Activated naive CD8-positive, alpha-beta T cell treated with anti-CD3 and anti-CD28 coated beads, Interleukin-2, amount 10 ng/mL, durations not matched to agents 7 days and 5 days (primary cell): ENCODE results near the gene COQ10A. TPM values are rescaled to one million over a fixed set of nuclear protein-coding genes. Genes with fewer than 3 reads are reported as not detected.

ENCODE experiments used
- ATAC-seq: fragments of 150-1000 bp; cut with Tn5 transposase; one replicate; pipeline ENCODE4 v1.10.0; 2021; ENCODE audit warnings: low read depth, moderate library complexity
- POLR2A ChIA-PET: fragments of 350-600 bp; sonication (Branson Sonifier 250); formaldehyde crosslinking; loops from one replicate; lab custom pipeline; 2021; ENCODE audit warnings: antibody characterized with exemption; lab: Charles Lee
- DNase-seq: peaks from one replicate; pipeline ENCODE4 v3.0.0; 2021
- H3K27ac Mint-ChIP-seq: one replicate; pipeline ENCODE4 v1.8.0; 2022; ENCODE audit warnings: mild to moderate bottlenecking, mixed read lengths
- H3K27me3 Mint-ChIP-seq: one replicate; pipeline ENCODE4 v1.8.0; 2022; ENCODE audit warnings: mild to moderate bottlenecking, moderate library complexity, mixed read lengths
- H3K36me3 Mint-ChIP-seq: one replicate; pipeline ENCODE4 v1.8.0; 2021; ENCODE audit warnings: mild to moderate bottlenecking, mixed read lengths
- H3K4me1 Mint-ChIP-seq: one replicate; pipeline ENCODE4 v1.8.0; 2021; ENCODE audit warnings: mixed read lengths
- H3K4me3 Mint-ChIP-seq: one replicate; pipeline ENCODE4 v1.8.0; 2022; ENCODE audit warnings: mild to moderate bottlenecking, moderate library complexity, mixed read lengths
- H3K9me3 Mint-ChIP-seq: one replicate; pipeline ENCODE4 v1.8.0; 2021; ENCODE audit warnings: mixed read lengths
- total RNA-seq, 2 experiments: library from RNA; stranded (reverse); gene quantifications; one replicate each; pipeline ENCODE4 v1.2.3, GENCODE V29; 2021

Gene COQ10A
- total RNA-seq, 2 experiments from 2014 or later, result 23.3 to 26.0 TPM

- H3K36me3 Mint-ChIP-seq, result peaks cover 22% of the 10 kb centered on the region
- H3K4me3 Mint-ChIP-seq, result peak overlapping the region; percentile 40
- DNase-seq, result no peak
Measured at GRCh38 chr12:56297400-56297799, 30.7 kb downstream of the COQ10A start.

GRCh38 chr12:56298828-56299227 lies 32.1 kb downstream of the COQ10A start:
- Mint-ChIP-seq H3K27ac (peak overlapping the region; percentile 92), H3K4me1 (peaks cover 37% of the 10 kb centered on the region), H3K27me3 (no peaks in the 10 kb centered on the region), H3K4me3 (peak overlapping the region; percentile 96), H3K36me3 (peaks cover 20% of the 10 kb centered on the region), H3K9me3 (no peaks in the 10 kb centered on the region)
- DNase-seq (no peak), ATAC-seq (no peak)
- POLR2A ChIA-PET, result interaction anchor here (0.6 to 3.5 kb wide), 11 partner anchors 8 to 341 kb away, joined by 3 to 16 read pairs (median 4); partner anchors contain the start of genes CNPY2, COQ10A, PA2G4 and PAN2

More at GRCh38 chr12:56297400-56297799, 30.7 kb downstream of the COQ10A start:
- H3K9me3 Mint-ChIP-seq, result no peaks in the 10 kb centered on the region
- peak overlapping the region; percentile 30 for H3K27ac Mint-ChIP-seq
- H3K27me3 Mint-ChIP-seq, result no peaks in the 10 kb centered on the region
- no peak for ATAC-seq
- peaks cover 41% of the 10 kb centered on the region for H3K4me1 Mint-ChIP-seq
- POLR2A ChIA-PET, result no interaction called here

DNA sequence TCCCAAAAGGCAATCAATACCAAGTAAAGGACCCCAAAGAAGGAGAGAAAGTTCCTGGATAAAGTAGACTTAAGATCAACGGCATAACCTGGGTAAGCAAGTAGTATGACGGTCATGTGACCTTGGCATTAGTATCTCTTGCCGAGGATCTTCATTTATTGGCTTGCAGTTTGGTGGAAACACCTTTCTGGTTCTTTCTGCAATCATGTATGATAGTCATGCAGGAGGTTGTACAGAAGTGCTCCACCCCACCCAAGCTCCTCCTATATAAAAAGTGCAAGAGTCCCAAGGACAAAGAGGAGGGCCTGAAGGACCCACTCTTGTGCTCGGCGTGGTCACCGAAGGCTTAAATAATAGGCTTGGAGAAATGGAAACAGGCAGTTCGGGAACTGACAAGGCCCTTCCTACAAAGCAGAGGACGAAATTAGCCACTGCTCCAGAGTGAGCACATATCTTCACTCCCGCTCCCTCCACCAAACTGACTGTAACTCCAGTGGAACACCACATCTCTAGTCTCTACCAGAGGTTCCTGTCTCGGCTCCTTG lies 32.6 kb downstream of the COQ10A start:
- Mint-ChIP-seq H3K4me1 (peaks cover 37% of the 10 kb centered on the region), H3K9me3 (no peaks in the 10 kb centered on the region), H3K27ac (peak overlapping the region; percentile 92), H3K36me3 (peaks cover 18% of the 10 kb centered on the region), H3K4me3 (peak overlapping the region; percentile 96), H3K27me3 (no peaks in the 10 kb centered on the region)
- ATAC-seq, result peak; percentile 8
- POLR2A ChIA-PET, result interaction anchor here (1.0 to 3.5 kb wide), 8 partner anchors 9 to 196 kb away, joined by 3 to 16 read pairs (median 7); partner anchors contain the start of genes CNPY2, COQ10A, PA2G4 and PAN2
- no peak for DNase-seq

GRCh38 chr12:56299853-56300643 lies 33.3 kb downstream of the COQ10A start, which contains the start of gene CS:
Gene CS, minus strand, starts transcription at chr12:56300330. Its CDS starts 129 bp downstream, at chr12:56300201.
- peaks cover 35% of the 10 kb centered on the region for H3K4me1 Mint-ChIP-seq
- POLR2A ChIA-PET, result interaction anchor here (0.6 to 3.5 kb wide), 9 partner anchors 10 to 110 kb away, joined by 3 to 16 read pairs (median 6); partner anchors contain the start of genes CNPY2, COQ10A, PAN2 and STAT2
- H3K27me3 Mint-ChIP-seq, result no peaks in the 10 kb centered on the region
- no peaks in the 10 kb centered on the region for H3K9me3 Mint-ChIP-seq
- peak within 1 kb of the TSS; percentile 96 for H3K4me3 Mint-ChIP-seq
- DNase-seq (peak; percentile 98), ATAC-seq (peak; percentile 96)
- H3K36me3 Mint-ChIP-seq, result peaks cover 19% of the 10 kb centered on the region
- H3K27ac Mint-ChIP-seq, result peak within 1 kb of the TSS; percentile 92

DNA sequence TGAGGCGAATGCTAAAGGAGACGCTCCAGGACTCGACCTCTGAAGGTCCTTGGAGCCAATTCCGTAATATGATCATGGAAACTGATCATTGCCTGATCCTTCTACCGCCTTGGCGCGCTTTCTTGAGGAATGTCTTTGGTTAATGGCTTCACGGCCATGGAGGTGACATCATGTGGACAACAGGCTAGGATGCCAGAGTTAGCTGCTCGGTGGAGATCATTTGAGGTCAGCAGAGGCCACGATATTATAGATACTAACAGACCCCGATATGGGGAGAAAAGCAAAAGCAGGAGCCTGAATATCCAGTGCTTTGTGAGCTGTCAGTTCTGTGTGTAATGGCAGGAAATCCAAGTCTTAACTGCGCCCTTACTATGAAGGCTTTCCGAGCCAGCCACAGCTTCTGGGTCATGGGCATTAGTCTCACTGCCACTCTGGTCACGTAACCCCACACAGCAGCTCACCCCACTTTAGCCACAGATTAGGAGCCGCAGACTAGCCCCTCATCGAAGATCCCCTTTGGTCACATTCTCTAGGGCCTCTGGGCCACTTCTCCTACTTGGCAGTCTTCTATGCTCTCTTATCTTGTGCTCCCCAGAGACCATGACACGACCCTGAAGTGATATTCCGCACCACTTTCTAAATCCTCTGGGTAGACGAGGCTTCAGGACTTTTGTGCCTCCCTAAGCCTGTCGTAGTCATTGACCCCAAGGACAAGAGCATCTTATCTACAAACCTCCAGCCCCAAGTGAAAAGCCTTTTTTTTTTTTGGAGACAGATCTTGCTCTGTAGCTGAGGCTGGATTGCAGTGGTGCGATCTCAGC lies 34.1 kb downstream of the COQ10A start:
- H3K27ac Mint-ChIP-seq, result peak overlapping the region; percentile 92
- peak overlapping the region; percentile 96 for H3K4me3 Mint-ChIP-seq
- H3K9me3 Mint-ChIP-seq, result no peaks in the 10 kb centered on the region
- H3K36me3 Mint-ChIP-seq, result peaks cover 21% of the 10 kb centered on the region
- POLR2A ChIA-PET, result interaction anchor here (0.6 to 3.5 kb wide), 5 partner anchors 10 to 111 kb away, joined by 3 to 16 read pairs (median 6); partner anchors contain the start of gene COQ10A
- no peaks in the 10 kb centered on the region for H3K27me3 Mint-ChIP-seq
- no peak for ATAC-seq
- peaks cover 35% of the 10 kb centered on the region for H3K4me1 Mint-ChIP-seq
- DNase-seq, result no peak

GRCh38 chr12:56304276-56304675 lies 37.5 kb downstream of the COQ10A start:
- H3K4me3 Mint-ChIP-seq, result no peak overlapping the region
- H3K36me3 Mint-ChIP-seq, result peaks cover 3% of the 10 kb centered on the region
- peaks cover 12% of the 10 kb centered on the region for H3K4me1 Mint-ChIP-seq
- no peak for ATAC-seq
- H3K27me3 Mint-ChIP-seq, result no peaks in the 10 kb centered on the region
- POLR2A ChIA-PET, result interaction anchor here (2.8 kb wide), 1 partner anchor 12 kb away, joined by 13 read pairs; the partner anchor contains the start of gene CNPY2
- DNase-seq, result no peak
- H3K27ac Mint-ChIP-seq, result no peak overlapping the region
- H3K9me3 Mint-ChIP-seq, result no peaks in the 10 kb centered on the region

DNA sequence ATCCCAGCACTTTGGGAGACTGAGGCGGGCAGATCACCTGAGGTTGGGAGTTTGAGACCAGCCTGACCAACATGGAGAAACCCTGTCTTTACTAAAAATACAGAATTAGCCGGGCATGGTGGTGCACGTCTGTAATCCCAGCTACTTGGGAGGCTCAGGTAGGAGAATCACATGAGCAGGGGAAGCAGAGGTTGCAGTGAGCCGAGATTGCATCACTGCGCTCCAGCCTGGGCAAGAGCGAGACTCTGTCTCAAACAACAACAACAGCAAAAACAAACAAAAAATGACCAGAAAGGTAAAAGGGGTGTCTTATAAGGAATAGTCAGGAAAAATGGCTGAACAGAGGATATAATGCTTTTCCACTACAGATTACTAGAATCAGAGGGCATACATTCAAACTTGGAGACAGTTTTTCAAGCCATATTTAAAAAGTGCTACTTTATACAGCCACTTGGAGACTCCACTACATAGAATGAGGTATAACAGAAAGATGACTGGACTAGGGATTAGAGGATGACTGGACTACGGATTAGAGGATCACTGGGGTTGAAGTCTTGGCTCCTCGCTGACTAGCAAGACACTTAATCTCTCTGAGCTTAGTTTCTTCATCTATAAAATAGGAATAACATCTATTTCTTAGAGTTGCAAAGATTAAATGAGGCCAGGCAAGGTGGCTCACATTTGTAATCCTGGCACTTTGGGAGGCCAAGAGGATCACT lies 38.3 kb downstream of the COQ10A start:
- H3K4me3 Mint-ChIP-seq, result no peak overlapping the region
- peaks cover 8% of the 10 kb centered on the region for H3K36me3 Mint-ChIP-seq
- peaks cover 12% of the 10 kb centered on the region for H3K4me1 Mint-ChIP-seq
- H3K27me3 Mint-ChIP-seq, result no peaks in the 10 kb centered on the region
- ATAC-seq (no peak), DNase-seq (no peak)
- H3K27ac Mint-ChIP-seq, result peak overlapping the region; percentile 25
- POLR2A ChIA-PET, result interaction anchor here (2.8 kb wide), 1 partner anchor 11 kb away, joined by 13 read pairs; the partner anchor contains the start of gene CNPY2
- no peaks in the 10 kb centered on the region for H3K9me3 Mint-ChIP-seq

DNA sequence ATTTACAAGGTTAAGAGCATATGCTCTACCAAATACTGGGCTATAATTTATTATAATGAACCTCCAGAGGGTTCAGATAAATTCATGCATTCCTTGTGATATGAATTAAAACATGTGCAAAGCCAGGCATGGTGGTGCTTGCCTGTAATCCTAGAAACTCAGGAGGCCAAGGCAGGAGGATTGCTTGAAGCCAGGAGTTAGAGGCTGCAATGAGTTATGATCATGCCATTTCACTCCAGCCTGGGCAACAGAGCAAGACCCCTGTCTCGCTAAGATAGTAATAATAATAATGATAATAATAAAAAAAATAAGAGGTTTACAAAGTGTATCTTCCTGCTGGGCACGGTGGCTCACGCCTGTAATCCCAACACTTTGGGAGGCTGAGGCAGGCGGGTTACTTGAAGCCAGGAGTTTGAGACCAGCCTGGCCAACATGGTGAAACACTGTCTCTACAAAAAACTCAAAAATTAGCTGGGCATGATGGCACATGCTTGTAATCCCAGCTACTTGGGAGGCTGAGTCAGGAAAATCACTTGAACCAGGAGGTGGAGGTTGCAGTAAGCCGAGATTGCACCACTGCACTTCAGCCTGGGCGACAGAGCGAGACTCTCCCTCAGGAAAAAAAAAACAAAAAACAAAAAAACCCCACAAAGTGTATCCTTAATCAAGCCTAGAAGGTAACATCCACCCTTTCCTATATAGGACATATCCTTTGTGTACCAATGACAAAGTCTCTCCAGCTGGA lies 40.7 kb downstream of the COQ10A start:
- ATAC-seq (no peak), DNase-seq (no peak)
- Mint-ChIP-seq H3K9me3 (no peaks in the 10 kb centered on the region), H3K4me1 (no peaks in the 10 kb centered on the region), H3K27me3 (no peaks in the 10 kb centered on the region), H3K36me3 (peaks cover 8% of the 10 kb centered on the region), H3K4me3 (no peak overlapping the region), H3K27ac (no peak overlapping the region)
- POLR2A ChIA-PET, result interaction anchor here (0.6 to 1.7 kb wide), 2 partner anchors 9 to 243 kb away, joined by 3 to 4 read pairs; no protein-coding TSS in a partner anchor

- POLR2A ChIA-PET, result interaction anchor here (0.7 to 1.7 kb wide), 2 partner anchors 10 to 51 kb away, joined by 3 to 4 read pairs; no protein-coding TSS in a partner anchor
- peaks cover 8% of the 10 kb centered on the region for H3K36me3 Mint-ChIP-seq
- ATAC-seq, result no peak
Measured at GRCh38 chr12:56308714-56309113, 42.0 kb downstream of the COQ10A start.

DNA sequence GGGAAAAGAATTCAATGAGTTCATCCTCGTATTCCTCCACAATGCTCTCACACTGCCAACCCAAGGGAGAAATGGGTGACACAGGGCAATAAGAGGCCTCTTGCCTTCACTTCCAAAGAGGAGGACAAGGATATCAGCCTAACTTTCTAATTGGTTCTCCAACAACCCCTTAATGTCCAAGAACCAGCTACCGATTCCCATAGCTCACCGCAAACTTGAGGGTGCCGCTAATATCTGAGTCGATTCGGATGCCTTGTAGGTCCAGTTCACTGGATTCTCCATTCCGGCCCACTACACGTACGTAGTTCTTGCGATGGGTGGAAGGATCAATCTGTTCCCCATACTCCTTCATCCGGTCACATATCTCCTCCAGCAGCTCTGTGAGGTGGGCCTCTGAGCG lies 44.3 kb downstream of the COQ10A start:
- DNase-seq, result no peak
- Mint-ChIP-seq H3K36me3 (peaks cover 8% of the 10 kb centered on the region), H3K4me1 (peaks cover 7% of the 10 kb centered on the region), H3K27me3 (no peaks in the 10 kb centered on the region), H3K4me3 (no peak overlapping the region), H3K9me3 (no peaks in the 10 kb centered on the region), H3K27ac (peak overlapping the region; percentile 39)
- no peak for ATAC-seq
- POLR2A ChIA-PET, result interaction anchor here (0.6 to 1.7 kb wide), 3 partner anchors 9 to 49 kb away, joined by 3 to 8 read pairs (median 5); partner anchors contain the start of gene STAT2

More at GRCh38 chr12:56308714-56309113, 42.0 kb downstream of the COQ10A start:
- Mint-ChIP-seq H3K27ac (no peak overlapping the region), H3K27me3 (no peaks in the 10 kb centered on the region), H3K4me3 (no peak overlapping the region), H3K4me1 (no peaks in the 10 kb centered on the region), H3K9me3 (no peaks in the 10 kb centered on the region)
- DNase-seq, result no peak

DNA sequence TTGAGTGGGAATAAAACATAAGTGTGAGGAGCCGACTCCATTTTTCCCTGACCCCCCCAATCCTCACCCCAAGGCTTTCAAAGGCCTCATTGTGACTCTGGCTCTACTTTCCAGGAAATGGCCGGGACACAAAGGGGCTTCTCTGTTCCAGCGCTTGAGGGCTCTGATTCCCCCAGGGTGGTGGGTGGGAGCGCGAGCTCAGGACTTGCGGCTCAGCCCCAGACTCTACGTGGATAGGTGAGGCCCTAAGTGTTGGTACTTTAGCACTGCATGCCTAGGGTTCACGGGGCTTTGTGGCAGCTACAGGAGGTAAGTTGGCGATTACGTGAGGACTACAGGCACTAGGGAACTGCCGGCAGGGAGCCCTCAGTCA lies 48.5 kb downstream of the COQ10A start:
- peaks cover 13% of the 10 kb centered on the region for H3K36me3 Mint-ChIP-seq
- H3K27me3 Mint-ChIP-seq, result no peaks in the 10 kb centered on the region
- no peaks in the 10 kb centered on the region for H3K9me3 Mint-ChIP-seq
- DNase-seq (no peak), ATAC-seq (no peak)
- peaks cover 9% of the 10 kb centered on the region for H3K4me1 Mint-ChIP-seq
- H3K27ac Mint-ChIP-seq, result peak overlapping the region; percentile 97
- POLR2A ChIA-PET, result interaction anchor here (0.6 to 4.0 kb wide), 18 partner anchors 10 to 198 kb away, joined by 3 to 52 read pairs (median 4); partner anchors contain the start of genes IL23A, MYL6, PAN2 and SMARCC2
- H3K4me3 Mint-ChIP-seq, result peak overlapping the region; percentile 97
